Measurements from ENCODE around the gene WDR48. TPM values are rescaled to one million over a fixed set of nuclear protein-coding genes. Genes with fewer than 3 reads are reported as not detected.

The WDR48 gene
- total and polyA plus RNA-seq, 9 donors = 20.7 to 55.5 (median 38.2) TPM

DNA sequence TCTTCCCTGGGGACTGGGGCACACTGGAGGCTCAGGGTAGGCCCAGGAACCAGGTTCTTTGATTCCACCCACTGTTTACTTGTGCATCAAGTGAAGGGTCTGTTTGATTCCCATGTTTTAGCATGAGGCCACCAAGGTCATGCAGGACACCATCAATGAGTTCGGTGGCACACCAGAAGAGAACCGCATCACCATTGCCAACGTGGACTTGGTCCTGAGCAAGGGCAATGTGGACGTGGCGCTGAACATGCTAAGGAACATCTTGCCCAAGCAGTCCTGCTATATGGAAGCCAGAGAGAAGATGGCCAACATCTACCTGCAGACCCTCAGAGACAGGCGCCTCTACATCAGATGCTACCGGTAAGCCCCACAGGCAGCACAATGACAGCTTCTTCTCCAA is 77.1 kb downstream of the WDR48 start:
- TF ChIP-seq POLR2A (IDR thresholded peaks at IDR 0.05) (no peak), EP300 (IDR thresholded peaks at IDR 0.05) (no peak)
- TF ChIP-seq, protein P1, sequence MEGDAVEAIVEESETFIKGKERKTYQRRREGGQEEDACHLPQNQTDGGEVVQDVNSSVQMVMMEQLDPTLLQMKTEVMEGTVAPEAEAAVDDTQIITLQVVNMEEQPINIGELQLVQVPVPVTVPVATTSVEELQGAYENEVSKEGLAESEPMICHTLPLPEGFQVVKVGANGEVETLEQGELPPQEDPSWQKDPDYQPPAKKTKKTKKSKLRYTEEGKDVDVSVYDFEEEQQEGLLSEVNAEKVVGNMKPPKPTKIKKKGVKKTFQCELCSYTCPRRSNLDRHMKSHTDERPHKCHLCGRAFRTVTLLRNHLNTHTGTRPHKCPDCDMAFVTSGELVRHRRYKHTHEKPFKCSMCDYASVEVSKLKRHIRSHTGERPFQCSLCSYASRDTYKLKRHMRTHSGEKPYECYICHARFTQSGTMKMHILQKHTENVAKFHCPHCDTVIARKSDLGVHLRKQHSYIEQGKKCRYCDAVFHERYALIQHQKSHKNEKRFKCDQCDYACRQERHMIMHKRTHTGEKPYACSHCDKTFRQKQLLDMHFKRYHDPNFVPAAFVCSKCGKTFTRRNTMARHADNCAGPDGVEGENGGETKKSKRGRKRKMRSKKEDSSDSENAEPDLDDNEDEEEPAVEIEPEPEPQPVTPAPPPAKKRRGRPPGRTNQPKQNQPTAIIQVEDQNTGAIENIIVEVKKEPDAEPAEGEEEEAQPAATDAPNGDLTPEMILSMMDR (IDR thresholded peaks at IDR 0.05) = no peak
- DNase-seq = no peak
- WGBS, 3 donors = 95 to 100% (median 96%) methylated on average over 7 of the region's 7 CpGs
- no peaks in the 10 kb centered on the region for H3K36me3 ChIP-seq
- no peak overlapping the region for H3K27ac ChIP-seq
- intact Hi-C loops (cut with DNase I) = loop anchor here in 3 of 4 donors (5.0 kb wide), 2 partner anchors 158 to 163 kb away; no protein-coding TSS in a partner anchor
- no peak overlapping the region for H3K4me3 ChIP-seq
- no peaks in the 10 kb centered on the region for H3K4me1 ChIP-seq (ENCODE audit: insufficient read depth)
- no peaks in the 10 kb centered on the region for H3K9me3 ChIP-seq
- H3K27me3 ChIP-seq = no peaks in the 10 kb centered on the region

DNA sequence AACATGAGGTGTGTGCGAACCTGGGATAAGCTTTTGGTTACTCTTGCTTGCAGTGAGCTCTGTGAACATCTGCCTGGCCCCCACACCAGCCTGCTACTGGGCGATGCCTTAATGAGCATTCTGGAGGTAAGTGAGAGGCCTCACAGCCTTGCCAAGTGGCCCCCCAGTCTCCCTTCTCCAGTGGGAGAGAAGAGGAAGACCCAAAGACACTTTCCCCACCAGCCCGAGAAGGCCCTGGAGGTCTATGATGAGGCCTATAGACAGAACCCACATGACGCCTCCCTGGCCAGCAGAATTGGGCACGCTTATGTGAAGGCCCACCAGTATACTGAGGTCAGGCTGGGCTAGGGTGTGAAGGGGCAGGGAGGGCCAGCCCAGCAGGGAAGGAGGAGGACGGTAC is 78.2 kb downstream of the WDR48 start:
- intact Hi-C loops (cut with DNase I) = no loop called here
- no peak for TF ChIP-seq POLR2A (IDR thresholded peaks at IDR 0.05)
- no peak for TF ChIP-seq EP300 (IDR thresholded peaks at IDR 0.05)
- TF ChIP-seq, protein P1 (IDR thresholded peaks at IDR 0.05) = no peak
- Histone ChIP-seq H3K36me3 (no peaks in the 10 kb centered on the region), H3K27me3 (no peaks in the 10 kb centered on the region), H3K4me1 (ENCODE audit: insufficient read depth) (no peaks in the 10 kb centered on the region), H3K4me3 (no peak overlapping the region), H3K27ac (no peak overlapping the region), H3K9me3 (no peaks in the 10 kb centered on the region)
- WGBS, 3 donors = 86 to 94% (median 94%) methylated on average over 6 of the region's 6 CpGs
- no peak for DNase-seq

DNA sequence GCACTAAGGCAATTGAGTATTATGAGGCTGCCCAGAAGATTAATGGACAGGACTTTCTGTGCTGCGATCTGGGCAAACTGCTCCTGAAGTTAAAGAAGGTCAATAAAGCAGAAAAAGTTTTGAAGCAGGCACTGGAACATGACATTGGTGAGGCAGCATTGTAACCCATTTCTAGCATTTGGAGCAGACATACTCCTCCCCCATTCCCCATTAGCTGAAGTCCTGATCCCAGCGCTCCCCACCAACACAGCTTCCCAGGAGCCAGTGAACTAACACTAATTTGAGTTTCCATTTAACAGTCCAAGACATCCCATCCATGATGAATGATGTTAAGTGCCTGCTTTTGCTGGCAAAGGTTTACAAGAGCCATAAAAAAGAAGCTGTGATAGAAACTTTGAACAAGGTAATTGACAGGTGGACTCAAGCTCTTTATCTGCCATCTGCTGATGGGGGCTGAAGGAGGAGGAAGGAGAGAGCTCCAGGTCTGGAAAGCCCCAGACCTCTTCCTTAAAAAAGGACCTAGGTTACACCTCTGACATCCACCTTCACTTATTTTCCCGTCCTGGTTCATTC is 79.0 kb downstream of the WDR48 start:
- intact Hi-C loops (cut with DNase I) = no loop called here
- Histone ChIP-seq H3K27me3 (no peaks in the 10 kb centered on the region), H3K4me3 (no peak overlapping the region), H3K36me3 (no peaks in the 10 kb centered on the region), H3K4me1 (ENCODE audit: insufficient read depth) (no peaks in the 10 kb centered on the region), H3K9me3 (no peaks in the 10 kb centered on the region), H3K27ac (no peak overlapping the region)
- TF ChIP-seq EP300 (IDR thresholded peaks at IDR 0.05) = no peak
- no peak for TF ChIP-seq POLR2A (IDR thresholded peaks at IDR 0.05)
- TF ChIP-seq, protein P1 (IDR thresholded peaks at IDR 0.05) = no peak
- DNase-seq = no peak
- WGBS, 3 donors = 74 to 77% (median 76%) methylated on average over 3 of the region's 3 CpGs

DNA sequence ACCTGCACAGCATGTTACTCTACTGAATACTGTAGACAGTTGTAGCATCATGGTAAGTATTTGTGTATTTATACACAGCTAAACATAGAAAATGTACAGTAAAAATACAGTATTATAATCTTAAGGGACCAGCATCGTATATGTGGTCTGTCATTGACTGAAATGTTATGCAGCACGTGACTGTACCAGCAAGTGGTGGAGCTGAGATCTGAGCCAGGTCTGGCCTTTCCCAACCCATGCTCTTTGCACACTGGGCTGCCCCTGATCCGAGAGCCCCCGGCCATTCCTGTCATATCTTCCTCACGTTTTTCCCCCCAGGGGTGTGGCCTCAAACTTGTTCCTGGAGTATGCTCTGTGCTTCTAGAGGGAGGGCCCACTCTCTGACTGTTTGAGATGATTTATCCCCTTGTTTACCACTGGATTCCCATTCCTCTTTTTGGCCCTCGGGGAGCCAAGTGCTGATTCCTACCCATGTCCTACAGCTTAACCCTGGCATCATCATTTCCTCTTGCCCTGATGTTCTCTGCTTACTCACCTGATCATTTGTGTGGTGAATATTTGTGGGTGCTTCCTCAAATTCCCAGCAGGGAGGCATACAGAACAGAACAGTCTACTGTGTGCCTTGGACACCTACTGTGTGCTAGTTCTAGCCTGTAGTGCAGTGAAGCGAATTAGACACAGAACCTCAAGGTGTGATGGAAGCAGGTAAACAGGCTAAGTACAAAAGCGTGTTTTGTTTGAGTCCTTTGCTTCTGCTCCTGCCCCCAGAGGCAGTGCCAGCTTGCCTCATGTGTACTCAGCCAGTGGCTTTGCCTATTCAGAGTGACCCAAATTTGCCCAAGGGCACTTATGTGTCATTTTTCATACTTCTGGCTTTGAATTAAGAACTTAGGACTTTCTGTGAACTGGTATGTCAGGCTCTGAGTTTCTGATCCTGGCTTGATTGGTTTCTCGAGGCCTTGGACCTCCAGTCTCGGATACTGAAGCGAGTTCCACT is 80.6 kb downstream of the WDR48 start:
- 71 to 76% (median 75%) methylated on average over 11 of the region's 11 CpGs for WGBS, 3 donors
- Histone ChIP-seq H3K4me3 (no peak overlapping the region), H3K9me3 (no peaks in the 10 kb centered on the region), H3K27ac (no peak overlapping the region), H3K4me1 (ENCODE audit: insufficient read depth) (no peaks in the 10 kb centered on the region), H3K36me3 (no peaks in the 10 kb centered on the region), H3K27me3 (no peaks in the 10 kb centered on the region)
- TF ChIP-seq EP300 (IDR thresholded peaks at IDR 0.05) = no peak
- TF ChIP-seq POLR2A (IDR thresholded peaks at IDR 0.05) = no peak
- TF ChIP-seq, protein P1 (IDR thresholded peaks at IDR 0.05) = no peak
- intact Hi-C loops (cut with DNase I) = no loop called here
- DNase-seq = no peak

All from ovary (tissue), 9 donors.